AG10803 (cell line): ENCODE data around the gene PCYT1B.
"Not testable (repeated sequence)": the region's sequence is repeated elsewhere in the genome, so short reads cannot be mapped to it uniquely, and the experiment has no call there.

Source experiments
- DNase-seq: peaks from one replicate; pipeline ENCODE4 v3.0.0; 2010; ENCODE audit warnings: low read depth
- H3K4me3 ChIP-seq: 2 replicates; pipeline ENCODE4 v1.5.1; 2011; ENCODE audit warnings: mild to moderate bottlenecking, low read length, control low read depth
- TF ChIP-seq, protein P1 (sequence below): conservative IDR thresholded peaks from 2 replicates; pipeline ENCODE4 v1.5.1; 2011; ENCODE audit warnings: mild to moderate bottlenecking, low read length, control low read depth, inconsistent platforms

The PCYT1B gene

DNA sequence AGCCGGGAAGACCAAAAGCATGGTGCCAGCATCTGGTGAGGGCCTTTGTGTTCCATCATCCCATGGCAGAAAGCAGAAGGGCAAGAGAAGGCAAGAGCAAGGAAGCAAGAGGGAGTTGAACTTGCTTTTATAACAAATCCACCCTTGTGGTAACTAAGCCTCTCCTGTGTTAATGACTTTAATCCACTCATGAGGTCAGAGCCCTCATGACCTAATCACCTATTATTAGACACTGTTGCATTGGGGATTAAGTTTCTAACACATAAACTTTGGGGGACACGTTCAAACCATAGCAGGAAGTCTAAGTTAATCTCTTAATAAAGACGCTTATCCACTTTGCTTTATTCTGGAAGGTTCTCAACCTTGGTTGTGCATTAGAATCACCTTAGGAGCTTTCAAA, 12.5 kb upstream of the PCYT1B start:
- no peak overlapping the region for H3K4me3 ChIP-seq
- TF ChIP-seq, protein P1, sequence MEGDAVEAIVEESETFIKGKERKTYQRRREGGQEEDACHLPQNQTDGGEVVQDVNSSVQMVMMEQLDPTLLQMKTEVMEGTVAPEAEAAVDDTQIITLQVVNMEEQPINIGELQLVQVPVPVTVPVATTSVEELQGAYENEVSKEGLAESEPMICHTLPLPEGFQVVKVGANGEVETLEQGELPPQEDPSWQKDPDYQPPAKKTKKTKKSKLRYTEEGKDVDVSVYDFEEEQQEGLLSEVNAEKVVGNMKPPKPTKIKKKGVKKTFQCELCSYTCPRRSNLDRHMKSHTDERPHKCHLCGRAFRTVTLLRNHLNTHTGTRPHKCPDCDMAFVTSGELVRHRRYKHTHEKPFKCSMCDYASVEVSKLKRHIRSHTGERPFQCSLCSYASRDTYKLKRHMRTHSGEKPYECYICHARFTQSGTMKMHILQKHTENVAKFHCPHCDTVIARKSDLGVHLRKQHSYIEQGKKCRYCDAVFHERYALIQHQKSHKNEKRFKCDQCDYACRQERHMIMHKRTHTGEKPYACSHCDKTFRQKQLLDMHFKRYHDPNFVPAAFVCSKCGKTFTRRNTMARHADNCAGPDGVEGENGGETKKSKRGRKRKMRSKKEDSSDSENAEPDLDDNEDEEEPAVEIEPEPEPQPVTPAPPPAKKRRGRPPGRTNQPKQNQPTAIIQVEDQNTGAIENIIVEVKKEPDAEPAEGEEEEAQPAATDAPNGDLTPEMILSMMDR, result no peak
- DNase-seq, result no peak

DNA sequence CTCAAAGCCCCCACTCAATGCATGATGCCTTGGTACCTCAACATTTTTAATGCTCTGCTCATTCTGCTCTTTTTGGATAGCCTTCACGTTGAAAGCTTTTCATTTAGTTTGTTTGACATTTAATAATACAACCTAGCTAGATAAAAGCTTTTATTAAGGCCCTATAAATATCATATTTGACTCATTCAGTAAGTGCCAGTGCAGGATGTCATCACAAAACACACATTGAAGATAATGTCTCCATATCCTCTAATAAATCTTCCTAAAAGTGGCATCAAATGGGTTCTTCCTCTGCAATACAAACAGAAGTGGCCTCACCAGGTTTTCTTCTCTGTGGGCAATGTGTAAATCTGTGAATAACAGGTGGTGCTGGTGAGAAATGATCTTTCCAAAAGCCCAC, 12.0 kb upstream of the PCYT1B start:
- DNase-seq, result no peak
- TF ChIP-seq, protein P1, result no peak
- H3K4me3 ChIP-seq, result no peak overlapping the region

DNA sequence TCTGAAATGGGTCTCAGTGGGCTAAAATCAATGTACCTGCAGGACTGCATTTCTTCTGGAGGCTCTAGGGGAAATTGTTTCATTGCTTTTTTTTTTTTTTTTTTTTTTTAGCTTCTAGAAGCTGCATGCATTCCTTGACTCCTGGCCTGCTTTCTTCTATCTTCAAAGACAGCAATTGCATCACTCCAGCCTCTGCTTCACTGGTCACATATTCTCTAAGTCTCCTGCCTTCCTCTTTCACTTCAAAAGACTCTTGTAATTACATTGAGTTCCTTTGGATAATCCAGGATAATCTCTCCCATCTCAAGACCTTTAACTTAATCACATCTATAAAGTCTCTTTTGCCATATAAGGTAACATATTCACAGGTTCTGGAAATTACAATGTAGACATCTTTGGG, 11.3 kb upstream of the PCYT1B start:
- no peak for DNase-seq
- H3K4me3 ChIP-seq, result no peak overlapping the region
- TF ChIP-seq, protein P1, result no peak

DNA sequence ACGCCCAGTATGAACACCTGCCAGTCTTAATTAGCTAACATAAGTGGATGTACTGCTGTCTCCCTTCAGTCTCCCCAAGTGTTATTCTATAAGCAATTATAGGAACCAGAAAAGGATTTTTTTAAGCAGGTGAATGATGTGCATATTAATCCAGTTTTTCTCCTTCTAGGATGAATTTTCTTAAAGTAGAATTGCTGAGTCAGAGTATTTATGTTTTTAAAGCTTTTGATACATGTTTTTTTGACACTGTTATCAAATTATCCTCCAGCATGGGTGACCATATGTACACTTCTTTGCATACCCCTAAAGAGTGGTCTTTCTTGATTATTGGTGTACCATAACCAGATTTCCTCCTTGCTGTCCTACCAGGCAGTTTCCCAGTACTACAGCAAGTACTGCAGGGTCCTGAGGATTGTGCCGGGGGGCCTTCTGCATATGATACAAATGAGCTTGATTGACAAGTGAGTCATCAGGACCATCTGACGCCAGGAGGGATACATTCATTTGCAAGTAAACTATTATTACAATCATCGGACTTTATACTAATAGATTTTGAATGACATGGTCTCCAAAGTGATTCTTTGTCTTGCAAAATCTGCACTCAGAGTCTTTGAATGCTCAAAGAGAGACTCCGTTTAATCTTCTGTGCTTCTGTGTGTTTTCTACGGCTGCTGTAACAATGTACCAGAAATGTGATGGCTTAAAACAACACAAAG, 10.7 kb upstream of the PCYT1B start:
- TF ChIP-seq, protein P1, result no peak
- no peak for DNase-seq
- no peak overlapping the region for H3K4me3 ChIP-seq

DNA sequence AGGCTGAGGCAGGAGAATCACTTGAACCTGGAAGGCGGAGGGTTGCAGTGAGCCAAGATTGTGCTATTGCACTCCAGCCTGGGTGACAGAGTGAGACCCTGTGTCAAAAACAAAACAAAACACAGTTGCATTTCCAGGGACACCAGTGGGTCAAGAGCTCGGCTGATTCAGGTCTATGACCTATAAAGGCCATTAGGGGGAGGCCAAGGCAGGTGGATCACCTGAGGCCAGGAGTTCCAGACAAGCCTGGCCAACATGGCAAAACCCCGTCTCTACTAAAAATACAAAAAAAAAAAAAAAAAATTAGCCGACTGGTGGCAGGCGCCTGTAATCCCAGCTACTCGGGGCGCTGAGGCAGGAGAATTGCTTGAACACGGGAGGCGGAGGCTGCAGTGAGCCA, 8.5 kb upstream of the PCYT1B start:
- H3K4me3 ChIP-seq, DNase-seq: not testable (repeated sequence)

DNA sequence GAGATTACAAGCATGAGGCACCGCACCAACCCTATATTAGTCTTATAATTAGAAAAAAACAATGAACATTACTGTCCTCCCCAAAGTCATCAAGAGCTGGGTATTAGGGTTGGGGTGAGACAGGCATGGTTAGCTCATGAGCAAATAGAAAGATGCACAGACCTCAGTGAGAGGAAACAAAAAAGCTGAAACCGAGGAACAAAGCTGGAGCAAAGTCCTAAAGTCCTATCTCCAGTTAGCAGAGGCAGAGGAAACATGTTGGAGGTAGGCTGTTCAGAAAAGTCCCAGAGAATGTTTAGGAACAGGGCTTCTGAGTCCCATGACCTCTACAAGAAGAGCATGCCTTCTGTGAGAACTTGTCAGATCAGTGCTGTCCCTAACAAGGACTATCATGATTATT, 4.6 kb upstream of the PCYT1B start:
- H3K4me3 ChIP-seq, result no peak overlapping the region
- TF ChIP-seq, protein P1, result no peak
- DNase-seq, result no peak

DNA sequence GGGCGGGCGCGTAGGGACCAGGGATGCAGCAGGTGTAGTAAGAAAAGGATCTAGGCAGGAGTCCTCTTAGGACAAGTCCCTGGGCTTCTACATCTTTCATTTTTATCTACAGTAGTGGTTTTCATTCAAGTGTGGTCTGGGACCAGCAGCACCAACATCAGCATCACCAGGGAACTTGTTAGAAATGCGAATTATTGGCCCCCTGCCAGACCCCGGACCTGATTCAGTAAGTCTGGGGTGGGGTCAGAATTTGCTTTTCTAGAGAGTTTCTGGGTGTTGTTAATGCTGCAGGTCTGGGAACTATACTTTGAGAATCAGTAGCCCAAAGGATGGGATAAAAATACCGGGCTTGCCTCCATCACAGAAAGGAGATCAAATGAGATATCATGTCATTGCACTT, 1.3 kb upstream of the PCYT1B start:
- no peak overlapping the region for H3K4me3 ChIP-seq
- DNase-seq, result no peak
- TF ChIP-seq, protein P1, result no peak
